Measurements from ENCODE around the gene SPDYE3.
"Not testable (repeated sequence)": the region's sequence is repeated elsewhere in the genome, so short reads cannot be mapped to it uniquely, and the experiment has no call there.

GRCh38 chr7:100304526-100304925 is 3.0 kb upstream of the SPDYE3 start:
- TF ChIP-seq CTCF (conservative IDR thresholded peaks at IDR 0.05; ENCODE audit: low read depth, low read length); EZH2 (IDR thresholded peaks at IDR 0.05; ENCODE audit: borderline replicate concordance, low read depth, low read length, poor library complexity, severe bottlenecking): not testable (repeated sequence)

Measured in A673 (cell line).